HG03378 (cell line): ENCODE results near the gene PTGDS.
A peak's percentile ranks its signal among the peaks of the same experiment; 100 is the strongest.

Source experiments
- ATAC-seq: cut with Tn5 transposase; IDR thresholded peaks from one replicate; pipeline ENCODE4 v1.9.1; 2021; ENCODE audit warnings: mild to moderate bottlenecking, moderate library complexity; ENCODE audit not compliant: unreplicated experiment

Gene PTGDS

DNA sequence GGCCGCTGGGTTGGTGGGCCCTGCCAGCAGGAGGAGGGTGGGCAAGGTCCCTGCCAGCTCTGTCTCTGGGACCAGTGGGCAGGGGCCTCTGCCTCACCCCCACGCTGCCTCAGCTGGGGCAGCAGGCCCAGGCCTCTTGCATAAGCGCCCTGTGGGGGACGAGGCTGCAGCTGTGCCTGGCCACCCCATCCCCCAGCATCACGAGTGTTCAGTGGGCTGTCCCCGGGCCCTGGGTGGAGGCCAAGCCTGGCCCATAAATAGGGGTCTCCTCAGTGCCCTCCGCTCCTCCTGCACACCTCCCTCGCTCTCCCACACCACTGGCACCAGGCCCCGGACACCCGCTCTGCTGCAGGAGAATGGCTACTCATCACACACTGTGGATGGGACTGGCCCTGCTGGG is at the start of gene PTGDS:
Gene PTGDS, plus strand, starts transcription at position 282 of the 400 bp plus-strand sequence. Its CDS starts 75 bp downstream, at position 357.
- ATAC-seq: no peak

- no peak for ATAC-seq
These were observed 48.7 kb upstream of the PTGDS start for GRCh38 chr9:136928591-136928990.

DNA sequence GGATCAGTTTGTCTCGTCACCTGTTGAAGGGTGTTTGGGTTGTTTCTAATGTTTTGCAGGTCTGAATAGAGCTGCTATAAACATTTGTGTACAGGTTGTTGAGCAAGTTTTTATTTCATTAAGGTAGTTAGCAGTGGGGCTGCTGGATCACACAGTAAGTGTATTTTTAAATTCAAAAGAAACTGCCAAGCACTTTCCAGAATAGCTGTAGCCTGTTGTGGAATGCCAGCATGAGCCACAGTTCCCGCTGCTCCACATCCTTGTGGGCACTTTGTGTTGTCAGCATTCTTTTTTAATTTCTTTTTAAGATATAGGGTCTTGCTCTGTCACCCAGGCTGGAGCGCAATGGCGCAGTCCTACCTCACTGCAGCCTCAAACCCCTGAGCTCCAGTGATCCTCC is 47.3 kb upstream of the PTGDS start:
- no peak for ATAC-seq

GRCh38 chr9:136931611-136932130 is 45.6 kb upstream of the PTGDS start:
- ATAC-seq: no peak

DNA sequence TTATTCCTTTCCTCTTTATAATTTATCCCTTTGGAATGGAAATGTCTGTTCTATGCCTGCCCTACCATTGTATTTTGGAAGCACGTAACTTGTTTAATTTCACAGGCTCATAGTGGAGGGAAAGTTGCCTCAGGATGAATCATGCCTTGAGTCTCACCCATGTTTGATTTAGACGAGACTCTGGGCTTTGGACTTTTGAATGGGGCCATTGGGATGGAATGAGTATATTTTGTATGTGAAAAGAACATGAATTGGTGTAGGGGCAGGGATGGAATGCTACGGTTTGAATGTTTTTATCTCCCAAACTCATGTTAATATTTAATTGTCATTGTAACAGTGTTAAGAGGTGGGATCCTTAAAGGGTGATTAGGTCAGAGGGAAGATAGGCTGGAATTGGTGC is 43.0 kb upstream of the PTGDS start:
- no peak for ATAC-seq

DNA sequence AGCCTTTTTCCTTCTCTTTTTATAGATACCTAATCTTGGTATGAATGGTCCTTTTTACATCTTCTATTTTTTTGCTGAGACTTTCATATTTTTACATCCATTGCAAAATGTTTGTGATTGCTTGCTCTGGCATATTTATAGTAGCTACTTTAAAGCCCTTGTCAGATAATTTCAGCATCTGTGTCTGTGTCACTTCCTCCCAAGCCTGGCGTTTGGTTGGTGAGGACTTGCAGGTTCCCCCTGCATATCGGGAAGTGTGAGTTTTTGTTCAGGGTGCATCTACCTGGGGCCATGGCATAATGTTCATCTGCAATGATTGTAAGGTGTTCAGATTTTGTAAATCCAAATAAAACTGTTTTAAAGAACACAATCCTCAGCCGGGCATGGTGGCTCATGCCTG is 41.7 kb upstream of the PTGDS start:
- no peak for ATAC-seq

- ATAC-seq: no peak
These were observed 40.6 kb upstream of the PTGDS start for GRCh38 chr9:136936645-136937170.

DNA sequence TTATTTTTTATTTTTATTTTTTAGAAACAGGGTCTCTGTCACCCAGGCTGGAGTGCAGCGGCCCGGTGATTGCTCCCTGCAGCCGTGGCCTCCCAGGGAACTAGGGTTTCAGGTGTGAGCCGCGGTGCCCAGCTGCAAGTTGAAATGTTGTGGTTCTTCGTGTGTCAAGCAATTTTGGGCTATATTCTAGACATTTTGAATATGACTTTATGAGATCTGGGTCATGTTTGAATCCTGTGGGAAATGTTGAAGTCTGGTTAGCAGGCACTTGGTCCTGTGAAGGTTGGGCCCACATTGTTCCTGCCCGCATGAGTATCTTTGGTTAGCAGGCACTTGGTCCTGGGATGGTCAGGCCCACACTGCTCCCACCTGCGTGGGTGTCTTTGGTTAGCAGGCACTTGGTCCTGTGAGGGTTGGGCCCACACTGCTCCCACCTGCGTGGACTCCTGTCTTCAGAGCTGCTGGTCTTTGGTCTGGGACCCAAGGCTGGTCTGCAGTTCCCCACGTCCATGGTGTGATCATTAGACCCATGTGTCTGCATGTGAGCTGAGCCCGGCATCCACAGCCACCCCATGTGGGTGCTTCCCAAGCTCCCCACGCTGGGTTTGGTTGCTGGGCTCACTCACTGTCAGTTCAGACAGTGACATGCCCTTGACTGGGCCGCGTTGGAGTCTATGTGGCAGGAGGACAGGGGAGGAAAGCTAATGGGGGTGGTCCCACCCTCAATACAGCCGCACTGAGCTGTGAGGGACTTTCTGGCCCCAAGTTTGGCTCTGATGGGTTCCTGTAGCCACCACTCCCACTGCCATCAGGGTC is 39.9 kb upstream of the PTGDS start:
- ATAC-seq: no peak

DNA sequence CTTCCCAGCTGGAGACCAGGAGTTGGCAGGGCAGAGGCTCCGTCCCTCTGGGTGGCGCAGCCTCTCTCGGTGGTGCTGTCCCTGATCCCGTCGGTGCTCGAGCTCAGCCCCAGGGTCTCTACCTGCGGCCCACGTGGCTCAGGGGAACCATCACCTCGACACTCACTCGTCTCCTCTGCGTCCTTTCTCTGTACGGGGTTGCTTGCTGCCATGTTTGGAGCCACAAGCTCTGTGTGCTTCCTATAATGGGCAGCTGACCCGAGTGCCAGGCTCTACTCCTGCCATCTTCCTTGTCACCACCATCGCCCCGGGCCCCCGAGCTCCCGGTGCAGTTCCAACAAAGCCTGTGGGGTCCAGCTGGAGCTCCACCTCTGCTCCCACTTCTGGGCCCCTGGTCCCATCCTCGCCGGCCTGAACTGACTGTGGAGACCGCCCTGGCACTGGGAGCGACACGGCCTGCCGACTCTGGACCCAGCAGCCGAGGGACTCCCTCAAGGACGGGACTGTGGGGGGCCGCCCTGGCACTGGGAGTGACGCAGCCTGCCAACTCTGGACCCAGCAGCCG is 37.8 kb upstream of the PTGDS start:
- no peak for ATAC-seq

GRCh38 chr9:136939996-136940525 is 37.2 kb upstream of the PTGDS start:
- ATAC-seq: no peak

DNA sequence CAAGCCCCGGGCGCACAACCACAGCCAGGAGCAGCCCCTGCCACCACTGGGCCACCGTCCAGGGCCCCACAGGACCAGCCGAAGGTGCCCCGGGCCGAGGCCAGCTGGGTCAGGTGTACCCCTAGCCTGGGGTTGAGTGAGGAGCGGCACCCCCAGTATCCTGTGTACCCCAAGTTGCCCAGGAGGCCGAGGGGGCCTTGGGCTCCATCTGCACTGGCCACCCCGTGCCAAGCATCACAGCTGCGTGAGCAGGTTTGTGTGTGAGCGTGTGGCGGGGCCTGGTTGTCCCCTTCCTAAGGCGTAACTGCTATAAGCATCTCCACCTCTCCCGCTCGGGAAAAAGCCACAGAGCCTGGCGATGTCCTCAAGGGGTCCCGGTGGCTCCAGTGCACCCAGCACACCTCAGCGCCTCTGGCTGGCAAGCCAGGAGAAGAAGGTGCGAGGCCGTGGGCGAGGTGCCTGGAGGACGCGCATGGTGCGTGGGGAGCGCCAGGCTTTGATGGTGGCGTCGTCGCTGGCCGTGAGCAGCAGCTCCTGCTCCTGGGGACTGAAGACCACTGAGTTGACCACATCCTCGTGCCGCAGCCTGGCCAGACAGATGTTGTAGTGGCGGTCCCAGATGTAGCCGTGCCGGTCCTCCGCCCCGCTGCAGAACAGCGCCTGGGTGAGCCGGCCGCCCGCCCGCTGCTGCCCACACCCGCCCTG is 36.6 kb upstream of the PTGDS start:
- ATAC-seq: no peak

GRCh38 chr9:136941231-136942111 is 35.8 kb upstream of the PTGDS start:
- ATAC-seq: no peak

GRCh38 chr9:136942112-136942880 is 35.0 kb upstream of the PTGDS start:
- no peak for ATAC-seq

GRCh38 chr9:136942881-136943230 is 34.4 kb upstream of the PTGDS start:
- no peak for ATAC-seq

DNA sequence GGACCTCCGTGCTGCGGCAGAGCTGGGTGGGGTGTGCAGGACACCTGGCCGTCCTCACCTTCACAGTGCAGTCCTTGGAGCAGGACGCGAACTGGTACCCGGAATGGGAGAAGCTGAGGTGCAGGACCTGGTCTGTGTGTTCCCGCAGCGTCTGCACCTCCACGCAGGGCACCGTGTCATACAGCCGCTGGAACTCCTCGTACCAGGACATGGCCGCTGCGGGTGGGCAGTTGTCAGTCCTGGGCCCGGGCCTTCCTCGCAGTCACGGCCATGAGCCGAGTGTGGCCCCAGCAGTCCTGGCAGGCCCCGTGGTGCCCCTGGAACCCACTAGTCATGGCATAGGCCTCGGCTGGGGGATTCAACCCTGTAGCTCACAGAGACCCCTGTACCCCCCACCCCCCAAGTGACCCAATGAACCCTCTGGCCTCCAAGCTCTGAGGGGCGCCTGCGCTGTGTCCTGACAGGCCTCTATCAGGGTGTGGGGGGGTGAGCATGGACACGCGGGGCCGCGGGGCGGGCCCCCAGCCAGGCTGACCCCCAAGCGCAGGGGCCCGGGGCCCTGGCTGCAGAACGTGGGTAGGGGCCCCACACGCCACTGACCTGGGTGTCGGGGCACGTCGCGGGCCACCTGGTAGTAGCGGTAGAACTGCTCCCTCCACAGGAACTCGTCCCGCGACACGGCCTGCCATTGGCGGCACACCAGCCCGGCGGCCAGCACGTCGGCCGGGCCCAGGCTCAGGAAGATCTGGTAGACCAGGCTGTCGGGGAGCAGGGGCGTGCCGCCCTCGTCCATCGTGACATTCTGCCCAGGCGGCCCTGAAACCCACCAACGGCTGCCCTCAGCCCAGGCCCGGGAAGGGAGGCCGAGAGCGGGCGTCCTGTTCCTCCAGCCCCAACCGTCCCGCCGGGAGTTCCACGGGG is 33.8 kb upstream of the PTGDS start:
- peak; percentile 21 for ATAC-seq

DNA sequence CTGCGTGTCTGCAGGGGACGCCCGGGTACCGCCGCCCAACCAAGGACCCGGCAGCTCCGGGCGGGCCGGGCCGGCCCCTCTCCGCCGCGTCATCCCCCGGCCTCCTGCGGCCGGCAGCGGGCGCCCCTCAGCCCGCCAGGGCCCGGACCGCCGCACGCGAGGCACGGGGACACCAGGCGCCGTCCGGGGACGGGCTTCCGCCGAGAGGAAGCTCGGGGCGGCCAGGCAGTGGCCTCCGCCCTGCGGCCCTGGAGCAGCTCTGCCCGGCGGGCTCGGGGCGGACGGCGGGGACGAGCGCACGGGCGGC is 33.1 kb upstream of the PTGDS start:
- ATAC-seq: peak; percentile 15

- peak; percentile 44 for ATAC-seq
These were observed 32.6 kb upstream of the PTGDS start, which contains the start of the genes C8G and FBXW5 for GRCh38 chr9:136944519-136945332. TSS of gene C8G (plus strand) at chr9:136945243. CDS start at chr9:136945321, 78 bp downstream. TSS of gene FBXW5 (minus strand) at chr9:136944738. CDS start at chr9:136944083, 655 bp downstream.
